Loucy (cell line): ENCODE measurements around the gene XCR1.

Source experiments
- H2AFZ ChIP-seq: fragments of 200-600 bp; sonication (generic); 2 replicates; pipeline ENCODE4 v1.6.0; 2016; ENCODE audit warnings: antibody characterized with exemption, mild to moderate bottlenecking, low read length, moderate library complexity
- H3F3A ChIP-seq: fragments of 200-600 bp; 2 replicates; pipeline ENCODE4 v1.6.0; 2016; ENCODE audit warnings: antibody characterized with exemption, low read depth, mild to moderate bottlenecking
- H3K27me3 ChIP-seq: fragments of 200-600 bp; sonication (generic); 2 replicates; pipeline ENCODE4 v1.6.1; 2014; ENCODE audit warnings: low read length, mild to moderate bottlenecking; ENCODE audit not compliant: insufficient read depth, poor library complexity, severe bottlenecking
- H3K36me3 ChIP-seq: fragments of 200-600 bp; sonication (generic); 2 replicates; pipeline ENCODE4 v1.6.1; 2016; ENCODE audit warnings: low read length; ENCODE audit not compliant: insufficient read depth
- H3K4me1 ChIP-seq: fragments of 200-600 bp; sonication (generic); 2 replicates; pipeline ENCODE4 v1.5.1; 2014; ENCODE audit warnings: low read length, mild to moderate bottlenecking; ENCODE audit not compliant: insufficient read depth, poor library complexity, severe bottlenecking
- H3K4me2 ChIP-seq: fragments of 200-600 bp; sonication (generic); 2 replicates; pipeline ENCODE4 v1.6.0; 2014; ENCODE audit warnings: antibody characterized with exemption, low read length, low read depth, mild to moderate bottlenecking; ENCODE audit not compliant: poor library complexity, severe bottlenecking
- H3K4me3 ChIP-seq: fragments of 200-600 bp; sonication (generic); 2 replicates; pipeline ENCODE4 v1.5.1; 2014; ENCODE audit warnings: low read length, mild to moderate bottlenecking, mixed read lengths; ENCODE audit not compliant: poor library complexity, severe bottlenecking
- H3K79me2 ChIP-seq: fragments of 200-600 bp; sonication (generic); 2 replicates; pipeline ENCODE4 v1.6.1; 2014; ENCODE audit warnings: low read length; ENCODE audit not compliant: insufficient read depth
- H3K9ac ChIP-seq: fragments of 200-600 bp; sonication (generic); 2 replicates; pipeline ENCODE4 v1.6.0; 2014; ENCODE audit warnings: mild to moderate bottlenecking, low read depth, low read length, moderate library complexity; ENCODE audit not compliant: poor library complexity, severe bottlenecking
- H3K9me2 ChIP-seq: fragments of 200-600 bp; sonication (generic); replicated peaks from 2 replicates; pipeline ENCODE4 v1.6.1; 2016; ENCODE audit warnings: low read depth, low read length, mixed read lengths
- H3K9me3 ChIP-seq: fragments of 200-600 bp; sonication (generic); 2 replicates; pipeline ENCODE4 v1.6.1; 2014; ENCODE audit warnings: mild to moderate bottlenecking, antibody characterized with exemption, low read length, low read depth; ENCODE audit not compliant: insufficient read depth
- H4K20me1 ChIP-seq: fragments of 200-600 bp; sonication (generic); 2 replicates; pipeline ENCODE4 v1.6.0; 2014; ENCODE audit warnings: antibody characterized with exemption, low read length, mild to moderate bottlenecking; ENCODE audit not compliant: insufficient read depth, poor library complexity, severe bottlenecking
- CTCF ChIP-seq: fragments of 200-600 bp; sonication (generic); conservative IDR thresholded peaks from 2 replicates; pipeline ENCODE4 v1.5.1; 2014; ENCODE audit warnings: mild to moderate bottlenecking, antibody characterized with exemption, low read length
- EZH2phosphoT487 ChIP-seq: fragments of 200-600 bp; IDR thresholded peaks from 2 replicates; pipeline ENCODE4 v1.6.1; 2018; ENCODE audit warnings: antibody characterized with exemption, mild to moderate bottlenecking, moderate library complexity, borderline replicate concordance

The XCR1 gene, protein sequence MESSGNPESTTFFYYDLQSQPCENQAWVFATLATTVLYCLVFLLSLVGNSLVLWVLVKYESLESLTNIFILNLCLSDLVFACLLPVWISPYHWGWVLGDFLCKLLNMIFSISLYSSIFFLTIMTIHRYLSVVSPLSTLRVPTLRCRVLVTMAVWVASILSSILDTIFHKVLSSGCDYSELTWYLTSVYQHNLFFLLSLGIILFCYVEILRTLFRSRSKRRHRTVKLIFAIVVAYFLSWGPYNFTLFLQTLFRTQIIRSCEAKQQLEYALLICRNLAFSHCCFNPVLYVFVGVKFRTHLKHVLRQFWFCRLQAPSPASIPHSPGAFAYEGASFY

GRCh38 chr3:46027021-46027705 is at the start of gene XCR1:
Gene XCR1, minus strand, starts transcription at chr3:46027483. Its CDS starts 5,536 bp downstream, at chr3:46021947.
- H3K79me2 ChIP-seq = no peaks in the 10 kb centered on the region
- H2AFZ ChIP-seq = no peak within 1 kb of the TSS
- no peaks in the 10 kb centered on the region for H3K9me2 ChIP-seq
- H3F3A ChIP-seq = no peaks in the 10 kb centered on the region
- H4K20me1 ChIP-seq = no peaks in the 10 kb centered on the region
- H3K4me2 ChIP-seq = no peak within 1 kb of the TSS
- H3K36me3 ChIP-seq = no peaks in the 10 kb centered on the region
- TF ChIP-seq EZH2phosphoT487 (no peak), CTCF (no peak)
- H3K27me3 ChIP-seq = no peaks in the 10 kb centered on the region
- peaks cover 9% of the 10 kb centered on the region; the same call in 1 of the 2 replicates for H3K9me3 ChIP-seq
- no peak within 1 kb of the TSS for H3K4me3 ChIP-seq
- no peak within 1 kb of the TSS for H3K9ac ChIP-seq
- H3K4me1 ChIP-seq = no peaks in the 10 kb centered on the region

- H3K4me3 ChIP-seq = no peak overlapping the region
- H3K4me1 ChIP-seq = peaks cover 5% of the 10 kb centered on the region
- H3K79me2 ChIP-seq = no peaks in the 10 kb centered on the region
- H3K4me2 ChIP-seq = no peak overlapping the region
- no peaks in the 10 kb centered on the region for H3F3A ChIP-seq
- no peak overlapping the region for H2AFZ ChIP-seq
- no peaks in the 10 kb centered on the region for H3K36me3 ChIP-seq
- TF ChIP-seq CTCF = peak; percentile 62
- TF ChIP-seq EZH2phosphoT487 = no peak
- no peaks in the 10 kb centered on the region for H3K9me2 ChIP-seq
- H3K27me3 ChIP-seq = peaks cover 13% of the 10 kb centered on the region
- H3K9ac ChIP-seq = no peak overlapping the region
- H4K20me1 ChIP-seq = no peaks in the 10 kb centered on the region
- H3K9me3 ChIP-seq = no peaks in the 10 kb centered on the region
Measured at GRCh38 chr3:46076606-46077005, 49.3 kb upstream of the XCR1 start.

DNA sequence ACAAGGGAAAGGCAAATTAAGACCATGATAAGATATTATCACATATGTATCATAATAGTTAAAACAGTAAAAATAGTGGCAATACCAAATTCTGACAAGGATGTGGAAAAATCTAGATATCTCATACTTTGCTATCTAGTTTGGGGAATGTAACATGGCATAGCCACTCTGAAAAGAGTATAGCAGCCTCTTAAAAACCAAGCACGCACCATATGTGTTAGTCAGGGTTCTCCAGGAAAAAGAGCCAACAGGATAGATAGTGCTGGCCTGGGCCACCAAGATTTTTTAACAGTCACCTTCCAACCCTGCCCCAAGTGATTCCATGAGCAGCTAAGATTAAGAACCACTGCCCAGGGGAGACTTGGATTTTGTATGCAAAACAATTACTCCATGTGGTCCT is 48.5 kb upstream of the XCR1 start:
- Histone ChIP-seq H3K4me2 (no peak overlapping the region), H3K79me2 (no peaks in the 10 kb centered on the region), H3K36me3 (no peaks in the 10 kb centered on the region), H3K9me2 (no peaks in the 10 kb centered on the region), H3K27me3 (peaks cover 15% of the 10 kb centered on the region), H3K4me3 (no peak overlapping the region), H2AFZ (no peak overlapping the region), H3K9me3 (no peaks in the 10 kb centered on the region), H3K4me1 (peaks cover 9% of the 10 kb centered on the region), H4K20me1 (no peaks in the 10 kb centered on the region), H3K9ac (no peak overlapping the region), H3F3A (no peaks in the 10 kb centered on the region)
- TF ChIP-seq EZH2phosphoT487 = no peak
- no peak for TF ChIP-seq CTCF
